Measurements from ENCODE around the gene RRAGC.

Gene RRAGC, protein sequence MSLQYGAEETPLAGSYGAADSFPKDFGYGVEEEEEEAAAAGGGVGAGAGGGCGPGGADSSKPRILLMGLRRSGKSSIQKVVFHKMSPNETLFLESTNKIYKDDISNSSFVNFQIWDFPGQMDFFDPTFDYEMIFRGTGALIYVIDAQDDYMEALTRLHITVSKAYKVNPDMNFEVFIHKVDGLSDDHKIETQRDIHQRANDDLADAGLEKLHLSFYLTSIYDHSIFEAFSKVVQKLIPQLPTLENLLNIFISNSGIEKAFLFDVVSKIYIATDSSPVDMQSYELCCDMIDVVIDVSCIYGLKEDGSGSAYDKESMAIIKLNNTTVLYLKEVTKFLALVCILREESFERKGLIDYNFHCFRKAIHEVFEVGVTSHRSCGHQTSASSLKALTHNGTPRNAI

DNA sequence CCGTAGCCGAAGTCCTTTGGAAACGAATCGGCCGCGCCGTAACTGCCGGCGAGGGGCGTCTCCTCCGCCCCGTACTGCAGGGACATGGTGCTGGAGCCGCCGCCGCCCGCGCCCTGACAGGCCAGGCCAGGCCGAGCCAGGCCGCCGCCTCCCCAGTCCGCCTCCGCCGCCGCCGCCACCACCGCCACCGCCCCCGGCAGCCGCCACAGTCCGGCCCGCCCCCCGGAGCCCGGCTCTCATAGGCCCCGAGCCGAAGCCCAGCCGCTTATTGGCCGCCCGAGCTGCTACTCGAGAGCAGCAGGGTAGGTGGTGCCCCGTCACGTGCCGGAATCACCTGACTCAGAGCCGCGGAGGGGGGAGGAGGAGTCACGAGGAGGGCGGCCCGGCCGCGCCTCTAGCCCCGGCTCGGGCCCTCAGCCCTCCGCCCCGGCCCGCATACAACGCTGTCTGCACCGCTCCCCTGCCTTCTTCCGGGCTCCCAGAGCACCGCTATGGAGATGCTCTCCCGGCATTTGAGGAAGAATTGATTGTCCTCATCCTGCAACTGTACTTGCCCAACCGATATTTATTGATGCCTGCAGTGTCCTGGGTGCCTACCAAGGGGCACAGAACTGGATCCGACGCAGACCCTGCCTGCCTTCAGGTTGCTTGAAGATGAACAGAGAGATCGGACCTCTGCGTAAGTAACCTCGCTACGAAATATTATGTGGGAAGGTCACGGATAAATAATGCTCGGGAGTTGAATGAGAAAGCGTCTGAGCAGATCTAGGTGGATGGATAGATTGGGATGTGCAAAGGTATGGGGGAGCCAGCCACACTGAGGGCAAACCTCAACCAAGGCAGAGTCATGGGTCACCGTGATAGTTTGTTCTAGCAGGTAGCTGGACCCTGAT lies at the start of gene RRAGC:
Gene RRAGC, minus strand, starts transcription at position 212 of the 893 bp plus-strand sequence. Its CDS starts 126 bp downstream, at position 86.
- peak; percentile 98 for DNase-seq

DNA sequence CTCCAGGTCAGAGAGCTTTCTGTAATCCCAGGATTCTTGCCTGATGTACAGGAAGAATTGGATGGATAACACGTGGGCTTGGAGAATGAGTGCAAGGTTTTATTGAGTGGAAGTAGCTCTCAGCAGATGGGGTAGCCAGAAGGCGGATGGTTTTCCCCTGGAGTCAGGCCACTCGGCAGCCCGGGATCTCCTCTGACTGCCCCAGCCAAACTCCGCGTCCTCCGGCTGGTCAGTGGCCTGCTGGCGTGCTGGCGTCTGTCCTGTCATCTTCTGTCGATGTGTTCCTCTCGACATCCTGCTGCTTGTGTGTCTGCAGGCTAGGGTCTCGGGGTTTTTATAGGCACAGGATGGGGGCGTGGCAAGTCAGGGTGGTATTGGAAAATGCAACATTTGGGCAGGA lies 49.2 kb upstream of the RRAGC start:
- no peak for DNase-seq

DNA sequence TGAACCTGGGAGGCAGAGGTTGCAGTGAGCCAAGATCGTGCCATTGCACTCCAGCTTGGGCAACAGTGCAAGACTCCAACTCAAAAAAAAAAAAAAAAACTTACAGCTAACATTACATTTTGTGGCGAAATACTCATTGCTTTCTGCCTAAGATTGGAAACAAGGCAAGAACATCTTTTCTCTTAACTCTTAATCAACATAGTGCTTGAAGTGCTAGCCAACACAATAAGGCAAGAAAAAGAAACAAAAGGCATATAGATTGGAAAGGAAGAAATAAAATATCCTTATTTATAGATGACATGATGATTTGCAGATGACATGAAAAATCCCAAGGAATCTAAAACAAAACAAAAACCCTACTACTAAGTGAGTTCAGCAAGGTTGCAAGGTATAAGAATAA lies 46.4 kb upstream of the RRAGC start:
- no peak for DNase-seq

DNA sequence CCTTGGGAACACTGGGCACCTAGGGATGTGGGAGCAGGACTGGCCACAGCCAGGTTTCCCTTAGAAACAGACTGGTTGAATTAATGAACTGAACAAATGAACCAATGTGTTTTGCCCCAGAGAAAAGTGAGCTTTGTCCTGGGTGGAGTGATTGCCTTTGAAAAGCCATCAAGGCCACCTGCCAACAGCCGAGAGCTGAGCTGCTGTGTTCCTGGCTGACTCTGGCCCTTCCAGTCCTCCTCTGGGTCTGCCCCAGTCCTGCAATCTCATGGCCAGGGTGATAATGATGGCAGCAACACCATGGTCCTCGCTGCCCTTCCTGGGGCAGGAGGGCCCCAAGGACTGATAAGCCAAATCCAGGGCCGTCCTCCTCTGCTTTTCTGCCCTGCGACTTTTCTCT lies 40.0 kb upstream of the RRAGC start:
- no peak for DNase-seq

DNA sequence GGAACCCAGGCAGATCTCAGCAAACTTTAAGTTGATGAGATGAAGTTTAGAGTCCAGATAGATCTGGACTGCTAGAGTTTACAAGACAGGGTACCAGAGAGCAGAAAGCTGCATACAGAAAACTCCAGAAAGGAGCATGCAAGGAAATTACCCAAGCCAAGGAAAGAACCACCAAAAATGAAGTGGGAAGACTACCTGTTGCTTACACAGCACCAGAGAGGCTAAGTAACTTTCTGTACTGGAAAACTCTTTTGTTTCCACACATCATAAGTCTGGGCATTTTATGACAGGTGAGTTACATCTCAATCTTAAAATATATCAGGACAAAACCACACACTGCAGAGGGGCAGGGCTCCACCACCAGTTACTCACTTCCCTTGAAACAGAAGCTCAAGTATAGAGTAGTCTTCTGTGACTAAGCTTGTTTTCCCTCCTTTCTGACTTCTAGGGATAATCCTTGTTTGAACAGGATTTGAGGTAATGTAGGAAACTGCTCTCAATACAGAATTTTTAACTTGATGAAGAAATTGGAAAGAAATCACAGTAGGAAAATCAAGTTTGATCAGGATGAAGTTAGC lies 39.2 kb upstream of the RRAGC start:
- no peak for DNase-seq

DNA sequence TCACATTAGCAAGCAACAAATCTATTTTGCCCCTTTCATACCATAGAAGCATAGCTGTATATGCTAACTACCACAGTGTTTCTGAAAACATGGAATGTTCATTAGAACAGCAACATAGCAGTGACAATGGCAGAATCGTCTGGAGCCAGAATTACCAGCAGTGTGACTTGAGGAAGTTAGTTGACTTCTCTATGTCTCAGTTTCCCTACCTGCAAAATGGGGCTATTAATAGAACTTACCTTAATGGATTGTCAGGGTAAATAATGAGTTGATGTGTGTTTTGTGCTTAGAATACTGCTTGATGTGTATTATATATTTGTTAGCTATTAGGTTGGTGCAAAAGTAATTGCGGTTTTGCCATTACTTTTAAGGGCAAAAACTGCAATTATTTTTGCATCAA lies 36.6 kb upstream of the RRAGC start:
- DNase-seq: no peak

DNA sequence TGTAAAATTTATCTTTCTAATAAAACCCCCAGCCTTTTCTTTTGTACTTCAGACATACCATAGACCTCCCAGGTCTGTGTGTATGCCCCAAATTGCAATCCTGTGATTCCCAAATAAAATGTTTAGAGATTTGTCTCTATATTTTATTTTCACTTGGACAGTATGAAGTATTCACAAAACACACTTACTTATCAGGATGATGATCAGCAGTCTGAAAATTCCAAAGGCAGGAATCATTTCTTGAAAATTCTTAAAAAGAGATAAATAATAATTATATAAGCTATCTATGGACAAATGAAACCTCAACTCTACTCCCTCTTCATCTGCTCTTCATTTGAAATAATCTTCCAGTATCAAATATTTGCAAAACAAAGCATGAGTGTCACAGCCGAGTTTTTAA lies 33.4 kb upstream of the RRAGC start:
- no peak for DNase-seq

DNA sequence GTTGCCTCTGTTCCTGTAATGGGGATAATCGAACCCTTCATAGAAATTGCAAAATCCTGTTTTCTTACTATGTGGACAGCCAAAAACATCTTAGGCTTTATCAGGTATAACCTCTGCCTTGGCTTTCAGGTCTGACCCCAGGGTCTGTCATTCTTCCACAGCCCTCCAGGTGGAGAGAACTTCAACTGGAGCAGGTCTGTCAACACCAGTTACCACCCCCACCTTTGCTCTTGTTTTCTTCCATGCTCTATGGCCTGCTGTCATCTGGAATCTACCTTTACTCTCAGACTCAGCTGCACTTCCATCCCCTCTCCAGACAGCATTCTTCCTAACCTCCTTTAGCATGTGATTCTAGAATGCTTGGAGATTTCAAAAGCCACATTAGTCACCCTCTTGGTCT lies 32.2 kb upstream of the RRAGC start:
- DNase-seq: no peak

DNA sequence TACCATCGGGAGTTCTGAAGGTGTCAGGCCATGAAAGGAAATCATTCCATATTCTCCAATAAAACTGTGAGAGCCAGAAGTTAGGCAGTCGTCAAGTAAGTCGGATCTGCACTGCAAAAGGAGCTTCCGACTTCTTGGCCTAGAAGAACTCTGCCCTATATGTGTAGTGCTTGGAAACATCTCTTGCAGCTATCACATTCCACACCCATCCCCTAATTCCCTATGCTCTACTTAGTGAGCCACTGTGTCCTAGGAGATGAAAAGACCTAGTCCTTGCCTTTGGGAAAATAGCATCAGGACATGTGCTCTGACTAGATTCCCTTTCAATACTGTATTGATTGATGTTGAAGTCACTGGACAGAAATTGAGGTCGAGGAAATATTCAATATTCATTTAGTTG lies 30.0 kb upstream of the RRAGC start:
- DNase-seq: no peak

DNA sequence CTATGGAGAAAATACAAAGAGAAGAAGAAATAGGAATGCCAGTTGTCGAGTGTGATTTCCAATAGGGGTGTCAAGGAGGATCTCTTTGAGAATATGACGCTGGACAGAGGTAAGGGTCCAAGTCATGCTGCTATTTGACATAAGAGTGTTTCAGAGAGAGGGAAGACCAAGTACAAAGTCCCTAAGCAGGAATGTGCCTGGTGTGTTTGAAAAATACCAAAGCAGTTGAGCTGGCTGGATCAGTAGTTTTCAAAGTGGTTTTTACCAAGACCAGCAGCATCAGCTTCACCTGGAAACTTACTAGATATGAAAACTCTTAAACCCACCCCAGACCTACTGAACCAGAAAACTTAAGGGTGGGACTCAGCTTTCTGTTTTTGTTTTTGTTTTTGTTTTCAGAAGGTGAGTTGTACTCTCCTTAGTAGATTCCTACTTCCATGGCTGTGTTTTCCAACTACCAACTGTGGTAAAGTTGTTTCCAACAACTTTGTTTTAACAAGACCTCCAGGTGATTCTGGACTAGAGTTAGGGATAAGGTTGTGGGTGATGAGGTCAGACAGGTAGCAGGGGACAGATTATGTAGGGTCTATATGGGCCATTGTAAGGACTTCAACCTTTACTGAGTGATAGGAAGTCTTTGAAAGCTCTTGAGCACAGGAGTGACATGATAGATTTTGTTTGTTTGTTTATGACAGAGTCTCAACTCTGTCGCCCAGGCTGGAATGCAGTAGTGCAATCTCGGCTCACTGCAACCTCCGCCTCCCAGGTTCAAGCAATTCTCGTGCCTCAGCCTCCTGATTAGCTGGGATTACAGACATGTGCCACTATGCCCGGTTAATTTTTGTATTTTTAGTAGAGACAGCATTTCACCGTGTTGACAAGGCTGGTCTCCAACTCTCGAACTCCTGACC lies 29.1 kb upstream of the RRAGC start:
- DNase-seq: no peak

DNA sequence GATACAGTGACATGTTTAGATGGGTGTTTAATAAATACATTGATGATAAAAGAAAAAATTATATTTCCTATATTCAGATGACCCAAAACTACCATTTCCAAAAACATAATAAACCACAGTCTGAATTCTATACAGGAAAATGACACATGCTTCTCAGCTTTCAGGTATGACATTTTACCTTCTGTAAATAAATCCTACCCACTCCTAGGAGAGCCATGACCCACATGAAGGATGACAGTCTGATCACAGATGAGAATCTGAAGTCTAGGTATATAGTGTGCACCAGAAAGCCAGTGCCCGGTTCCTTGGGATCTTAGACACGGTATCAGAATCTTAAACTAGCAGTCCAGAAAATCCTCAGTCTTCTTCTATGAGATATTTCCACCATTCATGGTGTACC lies 25.5 kb upstream of the RRAGC start:
- DNase-seq: no peak

DNA sequence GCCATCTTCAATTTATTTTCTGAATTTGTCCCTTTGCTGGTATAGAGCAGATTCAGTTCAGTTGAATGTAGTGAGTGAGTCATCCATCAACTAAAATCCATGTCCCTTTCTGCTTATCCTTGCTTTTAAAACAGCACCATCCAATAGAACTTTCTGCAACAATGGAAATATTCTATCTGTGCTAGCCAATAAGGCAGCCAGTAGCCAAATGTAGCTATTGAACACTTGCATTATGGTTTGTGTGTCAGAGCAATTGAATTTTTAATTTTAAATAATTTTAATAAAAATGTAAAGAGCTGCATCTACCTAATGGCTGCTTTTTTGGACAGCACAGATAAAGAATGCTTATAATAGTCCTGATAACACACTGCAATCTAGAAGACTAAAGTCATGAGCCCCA lies 21.9 kb upstream of the RRAGC start, which contains the start of gene GJA9:
Gene GJA9, minus strand, starts transcription at position 101 of the 400 bp plus-strand sequence. CDS start 5,489 bp downstream, outside the sequence.
- DNase-seq: no peak

DNA sequence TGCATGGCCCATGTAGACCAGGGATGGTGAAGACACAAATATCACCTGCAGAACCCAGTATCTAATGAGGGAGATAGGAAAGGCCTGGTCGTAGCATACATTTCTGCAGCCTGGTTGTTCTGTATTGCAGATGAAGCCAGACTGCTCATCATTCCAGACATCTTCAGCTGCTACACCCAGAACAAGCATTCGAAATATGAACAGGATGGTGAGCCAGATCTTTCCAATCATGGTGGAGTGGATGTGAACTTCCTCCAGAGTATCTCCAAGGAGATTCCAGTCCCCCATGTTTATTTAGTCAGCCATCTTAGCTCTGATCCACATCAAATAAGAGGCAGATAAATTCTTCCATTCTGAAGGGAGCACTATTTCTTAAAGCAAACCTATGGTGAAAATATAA lies 16.2 kb upstream of the RRAGC start:
- DNase-seq: no peak

DNA sequence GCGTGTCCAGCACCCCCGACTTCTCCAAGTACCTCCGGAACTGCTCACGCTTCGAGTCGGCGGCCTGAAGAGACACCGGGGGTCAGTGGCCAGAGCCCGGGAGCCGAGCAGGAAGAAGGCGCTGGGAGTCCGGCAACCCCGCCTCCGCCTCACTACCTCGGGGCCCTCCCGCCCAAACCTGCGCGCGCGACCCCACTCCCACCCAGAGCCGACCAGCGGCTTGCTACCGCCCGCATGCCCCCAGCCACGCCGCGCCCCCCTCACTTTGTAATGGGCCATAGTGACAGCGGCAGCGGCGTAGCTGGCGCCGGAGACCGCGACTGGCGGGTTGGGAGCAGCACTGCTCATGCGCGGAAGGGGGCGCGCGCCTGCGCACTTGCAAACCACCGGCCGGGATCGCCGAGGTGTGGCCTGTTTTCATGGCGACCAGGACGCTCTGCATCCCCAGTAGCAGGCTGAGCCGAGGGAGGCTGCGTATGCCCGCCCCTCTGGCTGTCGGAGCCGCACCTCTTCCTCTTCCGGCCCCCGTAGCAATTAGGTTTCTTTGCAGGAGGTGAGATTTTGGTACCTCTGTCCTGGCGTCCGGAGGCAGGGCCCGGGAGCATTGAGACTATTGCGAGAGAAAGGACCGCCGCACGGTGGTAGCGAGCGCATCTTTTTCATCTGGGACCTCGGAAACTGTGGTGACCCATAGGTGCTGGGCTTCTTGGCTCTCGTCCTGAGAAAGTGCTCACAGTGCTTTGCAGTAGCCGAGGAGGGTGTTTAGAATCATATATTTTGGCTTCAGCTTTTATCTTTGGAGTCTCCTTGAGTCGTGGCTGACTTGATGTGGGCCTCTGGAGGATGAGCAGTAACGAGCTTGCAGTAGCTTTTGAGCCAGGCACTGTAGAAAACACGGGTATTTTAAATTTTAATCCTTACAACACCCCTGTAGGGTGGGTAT lies 13.7 kb upstream of the RRAGC start, which contains the start of gene MYCBP:
Gene MYCBP, minus strand, starts transcription at position 322 of the 943 bp plus-strand sequence. Its CDS starts 43 bp downstream, at position 279.
- peak; percentile 33 for DNase-seq

DNA sequence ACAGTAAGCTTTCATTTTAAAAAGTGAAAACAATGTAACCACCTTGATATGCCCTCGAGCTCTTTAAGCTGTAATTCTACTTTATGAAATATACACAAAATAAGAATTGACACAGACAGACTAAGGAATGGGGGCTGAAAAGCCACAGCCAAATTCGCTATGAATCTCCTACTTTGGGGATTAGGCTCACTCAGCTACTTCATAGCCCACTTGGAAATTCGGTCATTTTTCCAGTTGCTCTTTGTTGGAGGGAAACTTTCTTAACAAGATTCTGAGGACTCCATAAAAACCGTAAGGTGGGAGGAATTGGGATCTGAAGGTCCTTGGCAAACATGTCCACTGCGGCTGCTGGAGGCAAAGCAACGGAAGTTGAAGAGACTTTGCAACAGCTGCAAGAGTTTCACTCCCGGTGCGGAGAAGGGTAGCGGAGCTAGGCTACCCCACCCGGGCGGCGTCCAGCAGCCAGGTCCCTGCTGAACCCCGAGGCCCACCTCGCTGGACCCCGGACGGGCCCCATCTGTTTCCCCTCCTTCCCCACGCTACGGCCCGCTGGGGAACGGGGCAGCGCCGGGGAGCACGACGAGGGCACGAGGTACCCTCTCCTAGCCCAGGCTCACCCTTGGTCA lies 12.9 kb upstream of the RRAGC start:
- DNase-seq: no peak

DNA sequence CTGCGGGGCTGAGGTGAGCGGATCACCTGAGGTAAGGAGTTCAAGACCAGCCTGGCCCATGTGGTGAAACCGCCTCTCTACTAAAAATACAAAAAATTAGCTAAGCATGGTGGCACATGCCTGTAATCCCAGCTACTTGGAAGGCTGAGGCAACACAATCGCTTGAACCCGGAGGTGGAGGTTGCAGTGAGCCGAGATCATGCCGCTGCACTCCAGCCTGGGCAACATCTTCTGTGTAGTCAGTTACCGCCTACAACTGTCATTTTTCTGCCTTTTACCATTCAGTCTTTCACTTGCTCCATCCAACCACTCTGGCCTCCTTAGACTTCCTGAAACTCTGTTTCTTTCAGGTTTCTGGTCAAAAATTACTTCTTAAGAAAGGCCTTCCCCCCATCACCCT lies 11.4 kb upstream of the RRAGC start:
- no peak for DNase-seq

DNA sequence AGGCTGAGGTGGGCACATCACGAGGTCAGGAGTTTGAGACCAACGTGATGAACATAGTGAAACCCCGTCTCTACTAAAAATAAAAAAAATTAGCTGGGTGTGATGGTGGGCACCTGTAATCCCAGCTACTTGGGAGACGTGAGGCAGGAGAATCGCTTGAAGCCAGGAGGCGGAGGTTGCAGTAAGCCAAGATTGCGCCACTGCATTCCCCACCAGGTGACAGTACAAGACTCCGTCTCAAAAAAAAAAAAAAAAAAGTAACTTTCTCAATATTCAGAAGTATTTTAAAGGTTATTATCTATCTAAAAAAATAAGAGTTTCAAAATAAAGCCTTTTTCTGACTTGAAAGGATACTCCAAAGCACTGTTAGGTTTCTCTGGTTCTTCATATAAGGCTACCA lies 7.6 kb upstream of the RRAGC start:
- no peak for DNase-seq

DNA sequence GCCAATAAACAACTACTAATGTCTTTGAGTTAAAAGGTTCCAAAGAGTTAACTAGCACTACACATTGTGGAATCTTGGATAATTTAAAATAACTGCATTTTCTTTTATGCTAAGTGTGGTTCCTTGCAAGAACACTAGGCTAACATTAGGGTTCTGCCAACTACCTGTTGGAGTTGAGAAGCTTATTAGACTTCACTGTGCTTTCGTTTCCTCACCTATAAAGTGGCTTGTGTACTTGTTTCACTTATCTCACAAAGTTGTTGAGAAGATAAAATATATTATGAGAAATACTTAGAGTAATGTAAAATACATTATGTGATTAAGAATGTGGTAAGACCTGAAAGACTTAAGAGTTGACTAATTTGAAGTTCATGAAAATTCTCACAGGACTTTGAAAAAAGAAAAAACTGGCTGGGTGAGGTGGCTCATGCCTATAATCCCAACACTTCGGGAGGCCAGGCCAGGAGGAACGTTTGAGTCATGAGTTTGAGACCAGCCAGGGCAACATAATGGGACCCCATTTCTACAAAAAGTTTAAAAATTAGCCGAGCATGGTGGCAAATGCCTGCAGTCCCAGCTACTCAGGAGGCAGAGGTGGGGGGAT lies 5.6 kb upstream of the RRAGC start:
- no peak for DNase-seq

DNA sequence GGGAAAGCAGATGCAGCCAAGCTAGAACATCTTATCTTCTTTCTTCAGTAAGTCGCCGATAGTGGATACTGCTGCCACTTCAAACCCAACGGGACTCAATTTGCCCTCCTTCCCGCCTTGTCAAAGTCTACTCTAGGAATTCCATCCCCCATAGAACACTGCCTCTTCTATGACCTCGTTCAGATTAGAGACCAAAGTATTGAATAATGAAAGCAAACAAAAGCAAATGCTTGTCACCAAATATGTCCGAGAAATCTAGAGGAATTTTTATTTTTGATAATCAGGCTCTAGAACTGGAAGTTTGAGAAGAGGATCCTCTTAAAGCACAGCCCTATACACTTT lies 853 bp upstream of the RRAGC start:
- DNase-seq: no peak

DNA sequence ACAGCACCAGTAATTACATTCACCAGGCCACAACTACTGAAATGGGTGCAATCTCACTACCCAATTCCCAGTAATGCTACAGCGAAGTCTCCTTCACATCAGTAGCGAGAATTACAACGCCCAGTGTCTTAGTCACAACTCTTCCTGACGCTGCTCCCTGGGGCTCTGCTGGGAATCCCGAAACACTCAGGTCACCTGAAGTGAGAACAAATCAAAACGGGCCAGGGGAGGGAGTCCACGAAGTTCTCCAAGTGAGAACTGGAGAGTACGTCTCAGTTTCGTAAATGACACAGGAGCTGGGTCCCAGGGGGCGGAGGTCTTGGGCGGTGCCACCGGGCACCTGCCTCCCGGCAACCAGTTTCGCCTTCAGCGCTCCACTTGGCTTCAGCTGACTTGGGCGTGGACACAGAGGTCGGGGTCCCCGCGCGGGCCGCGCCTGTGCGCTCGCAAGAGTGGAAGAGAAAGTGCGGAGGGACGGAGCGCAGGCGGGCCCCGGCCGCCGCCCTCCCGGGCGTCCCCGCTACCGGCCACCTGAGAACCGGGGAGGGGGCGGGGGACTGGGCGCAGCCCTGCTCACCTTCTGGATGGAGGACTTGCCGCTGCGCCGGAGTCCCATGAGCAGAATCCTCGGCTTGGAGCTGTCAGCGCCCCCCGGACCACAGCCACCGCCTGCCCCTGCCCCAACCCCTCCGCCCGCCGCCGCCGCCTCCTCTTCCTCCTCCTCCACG lies 575 bp downstream of the RRAGC start:
- no peak for DNase-seq

Measured in cortex of kidney (tissue), 1 donor.